HG02798 (cell line): ENCODE data around the gene SYNE1.
"Not testable (repeated sequence)": the region's sequence is repeated elsewhere in the genome, so short reads cannot be mapped to it uniquely, and the experiment has no call there.

Experiments used
- ATAC-seq: cut with Tn5 transposase; IDR thresholded peaks from one replicate; pipeline ENCODE4 v1.9.1; 2021; ENCODE audit warnings: mild to moderate bottlenecking; ENCODE audit not compliant: unreplicated experiment, poor library complexity

The SYNE1 gene

DNA sequence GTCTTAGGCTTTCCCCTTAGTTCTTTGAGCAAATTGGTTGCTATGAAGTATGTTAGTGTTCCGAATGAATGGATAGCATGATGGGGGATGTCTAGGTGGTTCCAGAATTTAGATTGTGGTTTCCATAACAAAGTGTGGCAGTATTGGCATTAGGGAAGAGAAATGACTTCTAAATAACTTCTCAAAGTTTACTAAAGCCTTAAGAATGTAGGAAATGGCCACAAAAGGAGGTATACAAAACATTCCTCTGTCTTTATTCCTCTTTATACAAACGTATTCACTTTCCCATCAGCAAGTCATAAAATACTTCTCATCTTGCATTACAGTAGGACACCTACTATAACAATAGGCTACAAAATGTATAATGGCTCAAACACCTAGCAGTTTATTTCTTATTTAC is 550.1 kb downstream of the SYNE1 start:
- ATAC-seq, result no peak

DNA sequence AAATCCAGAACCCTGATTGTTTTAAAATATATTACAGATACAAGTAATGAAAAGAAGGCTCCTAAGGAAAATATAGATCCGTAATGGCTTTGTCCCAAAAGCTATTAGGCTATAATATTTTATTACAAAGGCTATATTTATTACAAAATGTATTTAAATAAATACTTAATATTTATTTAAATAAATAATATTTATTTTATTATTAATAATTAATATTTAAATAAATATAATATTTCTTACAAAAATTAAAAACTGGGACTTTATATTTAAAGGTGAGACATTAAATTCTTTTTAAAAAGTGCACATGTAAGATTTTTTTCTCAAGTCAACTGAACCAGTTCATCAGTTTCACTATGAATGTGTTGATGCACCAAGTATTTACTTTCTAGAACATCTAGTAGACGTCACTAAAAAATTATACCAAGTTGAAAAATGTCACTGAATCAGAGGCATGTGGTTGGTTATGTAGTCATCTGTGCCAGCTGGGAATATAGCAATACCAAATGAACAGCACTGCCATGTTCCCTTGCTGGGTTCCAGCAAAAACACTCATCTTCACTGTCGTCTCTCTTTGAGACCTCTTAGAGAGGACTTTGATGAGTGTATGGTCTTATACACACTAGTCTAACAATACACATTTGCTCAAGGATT is 550.8 kb downstream of the SYNE1 start:
- no peak for ATAC-seq

DNA sequence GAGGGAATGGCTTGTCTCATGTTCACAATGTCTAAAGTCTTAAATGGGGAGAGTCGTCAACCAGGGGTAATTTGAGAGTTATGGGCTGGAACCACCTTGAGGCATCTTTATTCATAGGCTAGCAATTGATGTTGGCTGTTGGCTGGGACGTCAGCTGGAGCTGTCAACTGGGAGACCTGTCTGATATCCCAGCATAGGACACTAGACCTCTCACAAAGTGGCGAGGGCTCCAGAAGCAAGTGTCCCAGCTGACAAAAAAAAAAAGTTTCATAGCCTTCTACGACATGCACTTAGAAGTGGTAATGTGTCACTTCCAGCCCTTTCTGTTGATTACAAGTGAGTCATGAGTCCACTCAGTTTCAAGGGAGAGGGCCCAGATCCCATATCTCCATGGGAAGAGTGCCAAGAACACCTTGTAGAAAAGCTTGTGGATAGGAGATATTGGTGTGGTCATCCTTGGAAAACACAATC is 551.7 kb downstream of the SYNE1 start:
- no peak for ATAC-seq

DNA sequence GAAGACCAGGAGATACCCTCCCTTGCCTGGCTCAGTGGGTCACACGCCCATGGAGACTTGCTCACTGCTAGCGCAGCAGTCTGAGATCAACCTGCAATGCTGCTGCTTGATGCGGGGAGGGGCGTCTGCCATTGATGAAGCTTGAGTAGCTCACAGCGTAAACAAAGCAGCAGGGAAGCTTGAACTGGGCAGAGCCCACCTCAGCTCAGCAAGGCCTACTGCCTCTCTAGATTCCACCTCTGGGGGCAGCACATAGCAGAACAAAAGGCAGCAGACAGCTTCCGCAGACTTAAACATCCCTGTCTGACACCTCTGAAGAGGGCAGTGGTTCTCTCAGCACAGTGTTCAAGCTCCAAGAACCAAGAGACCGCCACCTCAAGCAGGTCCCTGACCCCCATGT is 558.4 kb downstream of the SYNE1 start:
- ATAC-seq, result no peak

- ATAC-seq, result no peak
Measured at GRCh38 chr6:152078001-152078400, 559.2 kb downstream of the SYNE1 start.

- ATAC-seq, result not testable (repeated sequence)
Measured at GRCh38 chr6:152076242-152076641, 560.9 kb downstream of the SYNE1 start.

GRCh38 chr6:152071843-152072242 is 565.3 kb downstream of the SYNE1 start:
- ATAC-seq, result no peak
